ENCODE measurements around the gene STK25. TPM values are rescaled to one million over a fixed set of nuclear protein-coding genes. Genes with fewer than 3 reads are reported as not detected.

Gene STK25
- total and polyA plus RNA-seq, 2 of the 8 experiments (the other 6 are each of a cell fraction or from before 2014, with no cell fraction given), result 159 to 546 TPM

DNA sequence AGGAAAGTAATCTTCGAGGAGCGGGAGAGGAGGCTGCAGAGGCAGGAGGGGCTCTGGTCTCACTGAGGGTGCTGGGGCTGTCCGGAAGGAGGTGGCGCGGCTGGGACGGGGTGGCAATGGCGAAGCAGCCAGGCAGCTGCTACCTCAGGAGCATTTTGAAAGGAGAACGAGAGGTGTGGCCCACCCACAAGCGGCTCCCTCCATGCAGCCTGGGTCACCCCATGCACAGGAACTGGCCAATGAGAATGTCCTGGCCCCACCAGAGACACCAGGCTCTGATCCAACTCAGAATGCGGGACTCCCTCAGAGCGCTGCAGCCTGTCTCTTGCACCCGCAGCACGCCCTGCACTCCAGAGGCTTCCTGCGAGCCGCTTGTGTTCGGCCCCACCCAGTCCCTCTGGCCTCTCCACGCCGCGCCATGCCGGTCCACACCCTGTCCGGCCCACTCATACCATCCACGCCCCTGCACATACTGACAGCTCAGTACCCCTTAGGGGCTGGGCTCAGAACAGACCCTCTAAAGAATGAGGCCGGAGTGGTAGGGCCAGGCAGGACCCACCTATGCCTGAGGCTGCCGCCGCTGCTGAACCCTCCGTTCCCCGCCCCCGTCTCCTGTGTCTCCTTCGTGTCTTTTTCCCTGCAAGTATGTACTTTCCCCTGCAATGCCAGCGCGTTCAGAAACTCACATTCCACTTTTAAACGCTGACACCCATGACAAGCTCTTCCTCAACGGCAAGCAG is 43.8 kb upstream of the STK25 start:
- POLR2A ChIA-PET (ENCODE audit: partially characterized antibody), result no interaction called here
- CTCF ChIA-PET (ENCODE audit: partially characterized antibody), result interaction anchor here (1.0 to 1.1 kb wide), 2 partner anchors 11 to 12 kb away, joined by 3 to 4 read pairs; no protein-coding TSS in a partner anchor
- DNase-seq (ENCODE audit: low read depth in 1 of 2, low spot score in 2 of 2), result no peak
- TF ChIP-seq, protein P1, sequence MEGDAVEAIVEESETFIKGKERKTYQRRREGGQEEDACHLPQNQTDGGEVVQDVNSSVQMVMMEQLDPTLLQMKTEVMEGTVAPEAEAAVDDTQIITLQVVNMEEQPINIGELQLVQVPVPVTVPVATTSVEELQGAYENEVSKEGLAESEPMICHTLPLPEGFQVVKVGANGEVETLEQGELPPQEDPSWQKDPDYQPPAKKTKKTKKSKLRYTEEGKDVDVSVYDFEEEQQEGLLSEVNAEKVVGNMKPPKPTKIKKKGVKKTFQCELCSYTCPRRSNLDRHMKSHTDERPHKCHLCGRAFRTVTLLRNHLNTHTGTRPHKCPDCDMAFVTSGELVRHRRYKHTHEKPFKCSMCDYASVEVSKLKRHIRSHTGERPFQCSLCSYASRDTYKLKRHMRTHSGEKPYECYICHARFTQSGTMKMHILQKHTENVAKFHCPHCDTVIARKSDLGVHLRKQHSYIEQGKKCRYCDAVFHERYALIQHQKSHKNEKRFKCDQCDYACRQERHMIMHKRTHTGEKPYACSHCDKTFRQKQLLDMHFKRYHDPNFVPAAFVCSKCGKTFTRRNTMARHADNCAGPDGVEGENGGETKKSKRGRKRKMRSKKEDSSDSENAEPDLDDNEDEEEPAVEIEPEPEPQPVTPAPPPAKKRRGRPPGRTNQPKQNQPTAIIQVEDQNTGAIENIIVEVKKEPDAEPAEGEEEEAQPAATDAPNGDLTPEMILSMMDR (IDR thresholded peaks at IDR 0.05; ENCODE audit: control extremely low read depth in 1 of 3, insufficient read depth in 1 of 3, low read depth in 1 of 3, low read length in 3 of 3), result no peak
- TF ChIP-seq SUZ12 (IDR thresholded peaks at IDR 0.05; ENCODE audit: low read length) (no peak), HDAC2 (IDR thresholded peaks at IDR 0.05; ENCODE audit: borderline replicate concordance in 1 of 2, low read depth in 2 of 2, low read length in 2 of 2) (no peak), CEBPB (IDR thresholded peaks at IDR 0.05; ENCODE audit: low read depth, low read length) (no peak), NANOG (IDR thresholded peaks at IDR 0.05; ENCODE audit: insufficient read depth, low read depth, low read length, poor library complexity, severe bottlenecking) (no peak), SIN3A (conservative IDR thresholded peaks at IDR 0.05 in 1 of 2, IDR thresholded peaks at IDR 0.05 in 1 of 2; ENCODE audit: low read depth in 1 of 2, low read length in 2 of 2) (no peak), MAFK (IDR thresholded peaks at IDR 0.05; ENCODE audit: low read depth, low read length) (no peak), PHF8 (conservative IDR thresholded peaks at IDR 0.05; ENCODE audit: low read depth, low read length) (no peak)

More for the DNA sequence above, 43.8 kb upstream of the STK25 start:
- Histone ChIP-seq H2BK15ac (ENCODE audit: low read length) (peak overlapping the region; percentile 95; the same call in 1 of the 2 replicates), H3K79me1 (ENCODE audit: low read depth, low read length) (no peaks in the 10 kb centered on the region), H2BK12ac (ENCODE audit: low read depth, low read length) (peak overlapping the region; percentile 60; the same call in 1 of the 2 replicates), H3K4me2 (ENCODE audit: insufficient read depth in 1 of 2, low read depth in 2 of 2, low read length in 2 of 2) (no peak overlapping the region), H3K23ac (ENCODE audit: insufficient read length) (no peak overlapping the region), H4K5ac (ENCODE audit: insufficient read length, low read depth, low read length) (no peak overlapping the region), H2BK20ac (ENCODE audit: low read length) (no peak overlapping the region), H3K4me3 (ENCODE audit: extremely low read depth in 1 of 4, insufficient read depth in 2 of 4, low read depth in 3 of 4, low read length in 4 of 4) (no peak overlapping the region), H4K91ac (replicated peaks; ENCODE audit: insufficient read length, low read length) (no peak overlapping the region), H3K9ac (replicated peaks in 1 of 4; ENCODE audit: extremely low read depth in 1 of 4, low read depth in 3 of 4, low read length in 3 of 4) (no peak overlapping the region), H3K36me3 (ENCODE audit: control insufficient read depth in 2 of 4, insufficient read depth in 4 of 4, low read length in 3 of 4) (no peaks in the 10 kb centered on the region), H3K18ac (ENCODE audit: extremely low read depth, low read length) (no peak overlapping the region), H2BK120ac (replicated peaks; ENCODE audit: low read depth, low read length) (no peak overlapping the region), H3K27me3 (replicated peaks in 1 of 4; ENCODE audit: control insufficient read depth in 3 of 4, extremely low read depth in 1 of 4, insufficient read depth in 3 of 4, low read length in 3 of 4) (peaks cover 0 to 5% (median 0%) of the 10 kb centered on the region in 4 experiments; a peak in 2 of 7 replicates), H3K4me1 (replicated peaks in 1 of 4; ENCODE audit: control insufficient read depth in 3 of 4, insufficient read depth in 4 of 4, low read length in 3 of 4) (peaks cover 0 to 1% (median 0%) of the 10 kb centered on the region in 4 experiments; a peak in 3 of 7 replicates), H3K14ac (ENCODE audit: insufficient read length) (no peak overlapping the region), H3K79me2 (ENCODE audit: control insufficient read depth in 1 of 2, insufficient read depth in 2 of 2, low read length in 2 of 2) (no peaks in the 10 kb centered on the region), H2AFZ (ENCODE audit: low read length) (no peak overlapping the region), H3K9me3 (ENCODE audit: insufficient read depth in 2 of 2, low read depth in 1 of 2, low read length in 1 of 2) (0 out of 4 replicates have a peak, but pooled peaks cover 0 to 4% of the 10 kb centered on the region in 2 experiments), H2AK5ac (ENCODE audit: low read depth, low read length) (no peak overlapping the region), H3K27ac (ENCODE audit: low read depth, low read length) (no peak overlapping the region), H2BK5ac (ENCODE audit: low read depth, low read length) (peak overlapping the region; percentile 52; the same call in 1 of the 2 replicates), H3K23me2 (ENCODE audit: low read depth, low read length) (no peaks in the 10 kb centered on the region), H4K8ac (ENCODE audit: extremely low read depth, insufficient read depth, low read length) (peak overlapping the region; percentile 60; the same call in 1 of the 2 replicates), H3K4ac (replicated peaks; ENCODE audit: insufficient read length, low read depth, low read length) (no peak overlapping the region), H4K20me1 (replicated peaks in 1 of 2; ENCODE audit: control insufficient read depth in 1 of 2, insufficient read depth in 2 of 2, low read length in 2 of 2) (no peaks in the 10 kb centered on the region), H3K56ac (replicated peaks; ENCODE audit: insufficient read length, low read depth, low read length) (no peak overlapping the region)
- no peak for FAIRE-seq
- WGBS, 2 experiments (ENCODE audit: extremely low coverage in 1 of 2, insufficient coverage in 1 of 2, insufficient read length in 1 of 2, insufficient replicate concordance in 2 of 2, low coverage in 1 of 2, low lambda C conversion rate in 2 of 2, missing lambda C conversion rate in 1 of 2), result 87% methylated on average over 31 of the region's 33 CpGs; no CpG with 5 or more reads in 1 of the 2 experiments
